Ovary (tissue), 9 donors: ENCODE results near the gene SFXN1. TPM values are rescaled to one million over a fixed set of nuclear protein-coding genes. Genes with fewer than 3 reads are reported as not detected.

Source experiments
- DNase-seq, 5 donors: peaks; one replicate each; pipeline ENCODE4 v3.0.0-alpha.2; 2019 to 2020
- H3K27ac ChIP-seq, 2 donors: fragments of 200-600 bp; one replicate each; pipeline versions ENCODE4 v1.5.1 to v1.8.0; 2019 to 2022
- H3K27me3 ChIP-seq: fragments of 200-600 bp; one replicate; pipeline ENCODE4 v1.8.0; 2022
- H3K36me3 ChIP-seq: fragments of 200-600 bp; sonication (generic); one replicate; pipeline ENCODE4 v1.5.1; 2019
- H3K4me1 ChIP-seq: one replicate; pipeline ENCODE4 v1.8.1; 2013; ENCODE audit warnings: mild to moderate bottlenecking, moderate library complexity; ENCODE audit not compliant: insufficient read depth
- H3K4me3 ChIP-seq: fragments of 200-600 bp; sonication (generic); one replicate; pipeline ENCODE4 v1.5.1; 2017
- H3K9me3 ChIP-seq, 2 donors: fragments of 200-600 bp in 1 of 2; sonication (generic) in 1 of 2; one replicate each; pipeline versions ENCODE4 v1.5.1 to v1.8.1; 2013 to 2019; ENCODE audit warnings: mild to moderate bottlenecking in 1 of 2, moderate library complexity in 1 of 2
- CTCF ChIP-seq, 3 donors: fragments of 450-650 bp in 2 of 3; fragments of 200-600 bp in 1 of 3; IDR thresholded peaks; one replicate each; pipeline versions ENCODE4 v1.5.1 to v1.8.0; 2016 to 2022; ENCODE audit warnings: antibody characterized with exemption in 3 of 3, mild to moderate bottlenecking in 1 of 3
- EP300 ChIP-seq: sonication (generic); formaldehyde crosslinking; IDR thresholded peaks from one replicate; pipeline ENCODE4 v1.6.1; 2017; ENCODE audit warnings: antibody characterized with exemption
- POLR2A ChIP-seq: fragments of 450-650 bp; IDR thresholded peaks from one replicate; pipeline ENCODE4 v1.6.1; 2017; ENCODE audit warnings: antibody characterized with exemption, mild to moderate bottlenecking, moderate library complexity
- WGBS, 3 donors: extraction: QIAGEN DNeasy Blood & Tissue Kit in 1 of 3; methylation state at CpG; one replicate each; pipeline versions ENCODE4 v1.1.5 to v1.1.7; 2013 to 2017; 5-methylcytosine and 5-hydroxymethylcytosine counted together
- intact Hi-C, 4 donors: fragments of 100-400 bp; cut with DNase I; formaldehyde crosslinking; loops; one replicate each; pipeline versions ENCODE4 v1.11.0 to v1.15.1; 2022 to 2023
- polyA plus RNA-seq, 2 donors: library from polyadenylated mRNA; stranded (reverse); fragments of 200-250 nt in 1 of 2; fragments of 350-450 nt in 1 of 2; fragmentation: Illumina TruSeq in 1 of 2; extraction: RNeasy Lipid Tissue Mini Kit (QIAGEN cat#74804) in 1 of 2; gene quantifications; one replicate each; pipeline ENCODE4 v1.2.3, GENCODE V29; 2013 to 2014
- total RNA-seq, 7 donors: library from RNA; depleted of rRNA in 2 of 7; stranded (reverse); fragments of >200 nt in 2 of 7; fragmentation: NEBNext Ultra II Directional in 3 of 7; extraction: Animal tissue kit (Norgen Biotek cat#: 25700) in 3 of 7; gene quantifications; one replicate each; pipeline versions ENCODE4 v1.1.0 to v1.2.4, GENCODE V29; 2016 to 2023
- donor health status: DM: no; HTN: no; CAD: no; lungs with moderate emphysema.
- donor health status: DM: no; HTN: no; CAD: no.
- donor health status: Bipolar disorder and iron deficiency.
- donor health status: DM: yes; HTN: yes; CAD: no.
- donor health status: DM: no; HTN: no; CAD: no.
- donor health status: DM: yes; HTN: yes; CAD: no.

The SFXN1 gene
- total and polyA plus RNA-seq, 9 donors, result 9.6 to 50.6 (median 31.4) TPM

GRCh38 chr5:175471628-175472027 is 6.7 kb upstream of the SFXN1 start:
- H3K27me3 ChIP-seq, result no peaks in the 10 kb centered on the region
- TF ChIP-seq CTCF (IDR thresholded peaks at IDR 0.05), result no peak
- no peak for TF ChIP-seq POLR2A
- no peak for TF ChIP-seq EP300
- no peaks in the 10 kb centered on the region for H3K9me3 ChIP-seq
- H3K36me3 ChIP-seq, result no peaks in the 10 kb centered on the region
- intact Hi-C loops, result no loop called here
- H3K4me1 ChIP-seq, result no peaks in the 10 kb centered on the region
- DNase-seq, result no peak
- WGBS, 3 donors, result 64 to 78% (median 69%) methylated on average over 6 of the region's 6 CpGs
- no peak overlapping the region for H3K27ac ChIP-seq
- no peak overlapping the region for H3K4me3 ChIP-seq

- TF ChIP-seq POLR2A (no peak), EP300 (no peak), CTCF (IDR thresholded peaks at IDR 0.05) (no peak)
- no peaks in the 10 kb centered on the region for H3K27me3 ChIP-seq
Measured at GRCh38 chr5:175472378-175472777, 6.0 kb upstream of the SFXN1 start.

GRCh38 chr5:175475248-175475647 is 3.1 kb upstream of the SFXN1 start:
- Histone ChIP-seq H3K9me3 (no peaks in the 10 kb centered on the region), H3K36me3 (no peaks in the 10 kb centered on the region), H3K27me3 (no peaks in the 10 kb centered on the region), H3K4me3 (no peak overlapping the region), H3K4me1 (peaks cover 7% of the 10 kb centered on the region), H3K27ac (no peak overlapping the region)
- intact Hi-C loops, result no loop called here
- TF ChIP-seq EP300 (no peak), POLR2A (no peak), CTCF (IDR thresholded peaks at IDR 0.05) (no peak)
- no peak for DNase-seq
- WGBS, 3 donors, result 31 to 57% (median 34%) methylated on average over 1 of the region's 1 CpG

More at GRCh38 chr5:175472378-175472777, 6.0 kb upstream of the SFXN1 start:
- intact Hi-C loops, result no loop called here
- H3K27ac ChIP-seq, result no peak overlapping the region
- DNase-seq, result no peak
- no peak overlapping the region for H3K4me3 ChIP-seq
- no peaks in the 10 kb centered on the region for H3K9me3 ChIP-seq
- H3K4me1 ChIP-seq, result no peaks in the 10 kb centered on the region
- no peaks in the 10 kb centered on the region for H3K36me3 ChIP-seq

- TF ChIP-seq POLR2A (no peak), EP300 (no peak), CTCF (IDR thresholded peaks at IDR 0.05) (no peak)
- Histone ChIP-seq H3K27ac (no peak overlapping the region), H3K27me3 (no peaks in the 10 kb centered on the region), H3K4me3 (no peak overlapping the region), H3K9me3 (no peaks in the 10 kb centered on the region), H3K36me3 (no peaks in the 10 kb centered on the region), H3K4me1 (peaks cover 9% of the 10 kb centered on the region)
- intact Hi-C loops, result no loop called here
- DNase-seq, result no peak
- 58 to 67% (median 66%) methylated on average over 5 of the region's 5 CpGs for WGBS, 3 donors
Measured at GRCh38 chr5:175477440-175477839, 920 bp upstream of the SFXN1 start.

- no peak for TF ChIP-seq CTCF (IDR thresholded peaks at IDR 0.05)
- no peak for TF ChIP-seq POLR2A
- no peak for TF ChIP-seq EP300
- Histone ChIP-seq H3K4me3 (peak overlapping the region; percentile 93), H3K27me3 (no peaks in the 10 kb centered on the region), H3K36me3 (no peaks in the 10 kb centered on the region), H3K9me3 (no peaks in the 10 kb centered on the region), H3K4me1 (peaks cover 9% of the 10 kb centered on the region), H3K27ac (peak overlapping the region in 1 of 2 donors; percentile 84)
- DNase-seq, result no peak
- 1 to 2% (median 2%) methylated on average over 12 of the region's 12 CpGs for WGBS, 3 donors
- intact Hi-C loops, result no loop called here
Measured at GRCh38 chr5:175478008-175478383, 364 bp upstream of the SFXN1 start.
